ENCODE measurements around the gene WNT6.

DNA sequence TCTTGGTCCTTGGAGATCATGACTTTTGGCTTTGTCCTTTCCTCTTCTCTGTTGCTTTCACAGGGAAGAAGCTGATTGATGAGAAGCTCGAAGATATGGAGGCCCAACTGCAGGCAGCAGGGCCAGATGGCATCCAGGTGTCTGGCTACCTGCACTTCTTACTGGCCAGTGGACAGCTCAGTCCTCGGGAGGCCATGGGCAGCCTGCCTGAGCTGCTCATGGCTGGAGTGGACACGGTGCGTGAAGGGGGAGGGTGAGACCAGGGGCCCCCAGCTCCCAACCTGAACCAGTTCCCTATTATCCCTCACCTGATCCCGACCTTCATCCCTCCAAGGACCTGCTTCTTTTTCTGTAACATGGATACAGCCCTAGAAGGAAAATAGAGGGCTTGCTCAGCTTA is 46.7 kb upstream of the WNT6 start:
- no peak for TF ChIP-seq POLR2A (IDR thresholded peaks at IDR 0.05)
- TF ChIP-seq, protein P1, sequence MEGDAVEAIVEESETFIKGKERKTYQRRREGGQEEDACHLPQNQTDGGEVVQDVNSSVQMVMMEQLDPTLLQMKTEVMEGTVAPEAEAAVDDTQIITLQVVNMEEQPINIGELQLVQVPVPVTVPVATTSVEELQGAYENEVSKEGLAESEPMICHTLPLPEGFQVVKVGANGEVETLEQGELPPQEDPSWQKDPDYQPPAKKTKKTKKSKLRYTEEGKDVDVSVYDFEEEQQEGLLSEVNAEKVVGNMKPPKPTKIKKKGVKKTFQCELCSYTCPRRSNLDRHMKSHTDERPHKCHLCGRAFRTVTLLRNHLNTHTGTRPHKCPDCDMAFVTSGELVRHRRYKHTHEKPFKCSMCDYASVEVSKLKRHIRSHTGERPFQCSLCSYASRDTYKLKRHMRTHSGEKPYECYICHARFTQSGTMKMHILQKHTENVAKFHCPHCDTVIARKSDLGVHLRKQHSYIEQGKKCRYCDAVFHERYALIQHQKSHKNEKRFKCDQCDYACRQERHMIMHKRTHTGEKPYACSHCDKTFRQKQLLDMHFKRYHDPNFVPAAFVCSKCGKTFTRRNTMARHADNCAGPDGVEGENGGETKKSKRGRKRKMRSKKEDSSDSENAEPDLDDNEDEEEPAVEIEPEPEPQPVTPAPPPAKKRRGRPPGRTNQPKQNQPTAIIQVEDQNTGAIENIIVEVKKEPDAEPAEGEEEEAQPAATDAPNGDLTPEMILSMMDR (IDR thresholded peaks at IDR 0.05 in 4 of 5, conservative IDR thresholded peaks at IDR 0.05 in 1 of 5), result no peak

All from gastrocnemius medialis (tissue), 4 donors.